GOT3 (cell line): Measurements from ENCODE around the gene RXRA.
"Not testable (repeated sequence)": the region's sequence is repeated elsewhere in the genome, so short reads cannot be mapped to it uniquely, and the experiment has no call there.

ENCODE experiments used
- DNase-seq: peaks from one replicate; lab custom pipeline; 2025; ENCODE audit warnings: mixed read lengths; lab: John Stamatoyannopoulos, UW

RXRA gene

DNA sequence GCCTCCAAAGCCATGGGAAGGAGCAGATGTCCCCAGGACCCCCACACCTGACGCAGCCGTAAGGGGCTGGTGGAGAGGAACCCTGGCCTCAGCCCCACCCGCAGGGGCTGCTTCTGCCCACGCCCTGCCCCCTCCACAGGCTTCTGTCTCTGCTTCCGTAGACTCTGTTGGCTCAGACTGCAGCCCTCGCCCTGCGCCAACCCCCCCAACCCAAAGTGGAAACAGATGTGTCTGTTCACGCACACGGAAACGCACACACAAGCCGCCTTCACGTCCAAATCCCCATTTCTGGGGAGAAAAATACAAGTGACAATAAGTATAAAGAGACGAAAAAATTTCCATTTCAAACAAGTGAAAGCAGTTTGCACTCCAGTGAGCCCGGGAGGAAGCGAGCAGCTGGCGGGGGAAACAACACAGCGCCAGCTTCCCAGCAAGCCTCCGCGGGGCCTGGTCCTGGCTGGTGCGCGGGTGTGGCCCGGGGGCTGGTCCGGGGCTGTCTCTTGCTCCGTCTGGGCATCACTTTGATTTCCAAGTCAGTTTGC, 32.6 kb upstream of the RXRA start:
- no peak for DNase-seq

DNA sequence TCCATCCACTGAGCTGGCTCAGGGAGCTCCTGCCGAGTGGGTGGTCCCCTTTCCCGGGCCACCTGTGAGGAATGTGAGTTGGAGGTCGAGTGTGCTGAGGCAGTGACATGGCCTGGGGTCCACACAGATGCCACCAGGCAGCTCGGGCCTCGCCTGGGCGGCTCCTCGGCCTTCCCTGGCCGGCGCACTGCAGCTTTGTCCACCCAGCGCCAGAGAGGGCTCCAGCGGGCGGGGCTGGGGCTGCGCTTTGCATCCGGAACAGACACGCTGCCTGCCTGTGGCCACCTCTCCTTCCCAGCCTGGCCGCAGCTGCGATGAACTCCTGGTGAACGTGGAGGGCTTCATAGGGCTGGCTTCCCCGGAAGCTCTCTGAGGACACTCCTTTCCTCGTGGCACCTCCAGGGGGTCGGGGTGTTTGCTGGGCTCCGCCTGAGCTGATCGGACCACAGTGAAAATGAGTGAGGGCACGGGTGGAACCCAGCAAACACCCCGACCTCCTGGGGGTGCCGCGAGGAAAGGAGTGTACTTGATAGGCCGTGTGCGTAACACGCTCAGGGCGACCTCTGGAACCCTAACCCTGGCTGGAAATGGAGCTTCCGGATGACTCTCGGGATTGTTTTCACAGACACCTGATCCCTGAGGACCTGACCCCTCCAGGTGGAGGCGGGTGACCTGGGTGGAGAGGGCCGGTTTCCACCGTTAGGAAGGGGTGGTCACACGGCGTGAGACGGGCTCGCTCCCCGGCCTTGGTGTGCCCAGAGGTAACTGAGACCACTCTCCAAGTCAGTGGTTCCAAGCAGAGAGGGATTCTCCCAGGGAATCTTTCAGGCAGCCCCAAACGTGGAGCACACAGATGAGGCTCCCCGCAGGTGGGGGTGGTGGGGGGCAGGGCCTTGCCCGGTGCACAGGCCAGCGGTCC, 31.8 kb upstream of the RXRA start:
- no peak for DNase-seq

DNA sequence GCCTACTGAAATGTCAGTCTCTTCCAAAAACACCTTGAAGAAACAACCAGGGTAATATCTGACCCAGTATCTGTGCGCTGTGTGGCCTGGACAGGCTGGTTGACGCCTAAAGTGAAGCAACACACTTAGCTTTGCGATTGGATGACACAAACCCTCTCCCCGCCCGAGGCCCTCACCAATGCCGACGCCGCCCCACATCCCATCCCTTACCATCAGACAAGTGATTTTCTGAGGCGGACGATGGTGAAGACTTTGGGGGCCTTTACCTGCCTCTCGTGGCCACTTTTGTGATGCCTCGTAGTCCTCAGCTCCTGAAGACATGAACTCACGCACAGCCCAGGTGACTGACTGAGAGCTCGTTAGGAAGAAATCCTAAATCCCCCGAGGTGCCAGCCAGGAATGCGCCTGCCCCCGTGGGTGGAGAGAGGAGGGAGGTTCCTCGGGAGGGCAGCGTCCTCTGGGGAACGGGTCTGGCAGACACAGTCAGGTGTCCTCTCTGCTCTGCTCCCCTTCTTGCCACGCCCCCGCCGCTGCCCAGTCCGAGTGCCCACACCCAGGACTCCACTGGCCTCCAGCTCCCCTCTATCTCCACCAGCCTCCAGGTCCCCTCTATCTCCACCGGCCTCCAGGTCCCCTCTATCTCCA, 31.0 kb upstream of the RXRA start:
- DNase-seq, result no peak

DNA sequence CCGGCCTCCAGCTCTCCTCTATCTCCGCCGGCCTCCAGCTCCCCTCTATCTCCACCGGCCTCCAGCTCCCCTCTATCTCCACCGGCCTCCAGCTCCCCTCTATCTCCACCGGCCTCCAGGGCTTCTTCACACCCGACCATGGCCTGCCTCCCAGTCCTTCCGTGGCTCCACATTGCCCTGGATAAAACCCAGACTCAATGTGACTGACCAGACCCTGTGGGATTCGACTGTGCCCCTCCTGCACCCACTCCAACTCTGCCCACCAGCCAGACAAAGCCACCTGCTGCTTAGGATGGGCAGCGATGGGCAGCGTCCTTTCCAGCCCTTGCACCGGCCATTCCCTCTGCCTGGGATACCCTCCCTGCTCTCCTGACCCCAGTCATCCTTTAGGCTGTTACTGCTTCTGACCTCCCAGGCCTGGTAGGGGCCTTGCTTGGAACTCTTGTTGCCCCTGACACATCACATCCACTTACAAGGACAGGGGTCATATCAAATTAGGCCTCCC, 30.5 kb upstream of the RXRA start:
- no peak for DNase-seq

DNA sequence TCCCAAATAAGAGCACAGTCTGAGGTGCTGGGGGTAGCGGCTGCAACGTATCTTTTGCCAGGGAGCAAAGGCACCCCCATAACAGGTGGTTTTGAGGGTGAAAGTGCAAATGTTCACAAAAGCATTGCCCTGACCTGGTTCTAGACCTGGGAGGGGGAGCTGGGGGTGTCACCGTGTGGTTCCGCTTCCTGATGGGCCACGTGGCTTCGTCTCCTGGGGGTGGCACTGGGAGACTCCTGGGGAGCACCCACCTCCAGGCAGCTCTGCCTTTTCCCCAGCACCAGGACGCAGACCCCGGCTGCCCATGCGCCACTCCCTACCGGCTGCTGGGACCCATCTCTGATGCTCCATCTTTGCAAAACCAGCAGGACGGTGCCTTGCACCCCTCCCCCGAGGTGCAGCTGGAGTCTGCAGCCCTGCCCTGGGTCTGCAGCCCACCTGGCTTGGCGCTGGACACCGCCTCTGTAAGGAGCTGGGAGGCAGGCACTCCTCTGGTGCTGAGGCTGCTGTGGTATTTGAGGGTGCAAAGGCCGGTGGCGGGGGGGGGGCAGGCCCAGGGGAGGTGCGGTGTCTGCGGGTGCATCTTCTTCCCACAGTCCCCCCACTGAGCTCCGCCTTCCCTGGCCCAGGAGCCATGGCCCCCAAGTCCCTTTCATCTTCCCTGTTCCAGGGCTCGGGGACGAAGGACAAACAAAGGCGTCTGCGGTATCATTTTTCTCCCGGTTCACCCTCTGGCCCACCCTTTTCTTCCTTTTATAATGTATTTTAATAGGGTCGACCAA, 29.8 kb upstream of the RXRA start:
- DNase-seq, result no peak

DNA sequence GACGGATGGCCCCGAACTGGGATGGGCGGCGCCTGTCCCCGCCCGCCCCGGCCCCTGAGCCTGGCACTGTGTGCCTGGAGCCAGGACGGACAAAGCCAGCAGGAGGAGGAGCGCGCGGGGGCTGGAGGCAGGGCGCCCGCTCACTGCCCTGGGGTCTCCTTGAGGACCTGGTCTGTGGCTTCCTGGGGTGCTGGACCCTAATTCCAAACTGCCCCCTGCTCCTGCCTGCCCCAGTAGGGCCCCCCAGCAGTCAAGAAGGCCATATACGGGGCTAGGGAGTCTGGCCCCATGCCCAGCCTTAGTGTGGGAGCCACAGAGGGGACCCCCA, 29.2 kb upstream of the RXRA start:
- no peak for DNase-seq

DNA sequence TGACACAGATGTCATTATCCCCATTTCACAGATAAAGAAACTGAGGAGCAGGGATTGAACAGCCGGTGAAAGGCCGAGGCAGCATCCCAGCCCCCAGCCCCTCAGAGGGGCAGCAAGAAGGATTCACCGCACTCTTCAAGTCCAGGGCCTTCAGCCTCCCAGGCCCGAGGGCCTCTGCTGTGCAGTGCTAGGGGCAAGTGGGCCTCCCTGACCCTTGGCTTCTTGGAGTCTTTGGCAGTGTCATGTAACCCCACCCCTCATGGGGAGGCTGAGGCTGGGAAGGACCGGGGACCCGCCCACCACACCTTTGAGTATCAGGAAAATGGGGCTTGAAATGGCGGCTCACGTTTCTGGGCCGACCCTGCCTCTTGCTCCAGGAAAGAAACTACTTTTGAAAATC, 28.7 kb upstream of the RXRA start:
- DNase-seq, result no peak

GRCh38 chr9:134298000-134298399, 28.3 kb upstream of the RXRA start:
- no peak for DNase-seq

GRCh38 chr9:134299068-134299467, 27.2 kb upstream of the RXRA start:
- DNase-seq, result no peak

DNA sequence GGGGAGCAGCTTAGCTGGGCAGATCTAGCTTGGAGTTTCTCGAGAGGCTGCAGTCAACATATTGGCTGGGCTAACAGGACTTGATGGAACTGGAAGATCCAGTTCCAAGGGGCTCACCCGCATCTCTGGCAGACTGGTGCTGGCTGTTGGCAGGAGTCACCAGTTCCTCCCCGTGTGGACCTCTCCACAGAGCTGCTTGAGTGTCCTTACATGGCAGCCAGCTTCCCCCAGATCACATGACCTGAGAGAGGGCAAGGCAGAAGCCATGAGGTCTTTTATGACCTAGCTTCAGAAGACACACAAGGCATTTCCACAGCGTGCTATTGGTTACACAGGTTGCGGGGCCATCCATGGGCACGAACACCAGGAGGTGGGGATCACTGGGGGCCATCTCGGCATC, 26.4 kb upstream of the RXRA start:
- DNase-seq, result no peak

GRCh38 chr9:134301387-134302129, 24.7 kb upstream of the RXRA start:
- no peak for DNase-seq

DNA sequence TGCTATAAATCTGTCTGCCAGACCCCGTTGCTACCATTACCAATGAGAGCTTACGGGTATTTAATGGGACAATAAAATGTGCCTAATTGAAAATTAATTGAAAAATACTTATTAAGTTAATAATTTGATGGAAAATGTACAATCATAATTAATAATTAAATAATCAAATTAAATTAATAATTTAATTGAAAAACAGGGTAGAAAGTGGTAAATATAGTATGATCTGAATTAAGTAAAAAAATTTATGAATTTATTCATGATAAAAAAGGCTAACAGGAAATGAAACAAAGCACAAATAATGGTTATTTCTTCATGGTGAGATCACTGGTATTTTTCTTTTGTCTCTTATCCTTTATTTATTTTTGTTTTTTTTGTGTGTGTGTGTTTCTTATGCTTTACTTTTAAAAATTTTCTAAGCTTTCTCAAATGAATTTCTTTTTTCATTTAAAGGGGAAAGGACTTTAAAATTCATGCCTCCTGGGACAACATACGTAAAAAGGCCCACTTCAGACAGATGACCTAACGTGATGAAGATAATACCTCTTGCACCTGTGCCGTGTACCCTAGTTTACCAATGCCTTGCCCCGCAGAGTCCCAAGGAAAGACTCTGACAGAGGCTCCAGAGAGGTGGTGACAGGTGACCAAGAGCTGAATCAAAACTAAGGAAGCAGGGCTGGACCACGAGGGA, 24.0 kb upstream of the RXRA start:
- DNase-seq, result no peak

- no peak for DNase-seq
These were observed 22.7 kb upstream of the RXRA start for GRCh38 chr9:134303601-134304000.

DNA sequence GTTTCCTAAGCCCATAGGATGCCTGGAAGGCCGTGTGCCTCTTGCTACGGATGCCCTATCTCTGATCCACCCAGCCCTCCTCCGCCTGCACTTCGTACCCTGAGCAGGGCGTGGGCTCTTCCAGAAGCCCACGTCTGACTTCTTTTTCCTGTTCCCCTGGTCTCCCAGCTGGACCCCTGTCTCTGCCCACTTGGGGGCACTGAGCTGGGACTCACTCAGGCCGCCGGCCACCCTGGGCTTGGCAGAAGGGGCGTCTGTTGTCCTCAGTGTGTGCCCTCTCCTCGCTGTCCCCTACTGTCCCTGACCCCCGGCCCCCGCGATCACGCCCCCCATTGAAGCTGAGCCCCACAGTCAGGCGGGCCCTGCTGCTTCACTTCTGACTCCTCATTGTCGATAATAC, 22.0 kb upstream of the RXRA start:
- DNase-seq, result no peak

- no peak for DNase-seq
These were observed 21.6 kb upstream of the RXRA start for GRCh38 chr9:134304690-134305089.

DNA sequence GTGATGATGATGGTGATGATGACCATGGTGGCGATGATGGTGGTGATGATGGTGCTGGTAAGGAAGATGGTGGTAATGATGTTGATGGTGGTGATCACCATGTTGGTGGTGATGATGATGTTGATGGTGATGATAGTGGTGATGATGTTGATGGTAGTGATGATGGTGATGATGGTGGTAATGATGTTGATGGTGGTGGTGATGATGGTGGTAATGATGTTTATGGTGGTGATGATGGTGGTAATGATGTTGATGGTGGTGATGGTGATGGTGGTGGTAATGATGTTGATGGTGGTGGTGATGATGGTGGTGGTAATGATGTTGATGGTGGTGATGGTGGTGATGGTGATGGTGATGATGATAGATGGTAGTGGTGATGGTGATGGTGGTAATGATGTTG, 20.7 kb upstream of the RXRA start:
- no peak for DNase-seq

- DNase-seq, result not testable (repeated sequence)
These were observed 20.2 kb upstream of the RXRA start for GRCh38 chr9:134306042-134306441.

DNA sequence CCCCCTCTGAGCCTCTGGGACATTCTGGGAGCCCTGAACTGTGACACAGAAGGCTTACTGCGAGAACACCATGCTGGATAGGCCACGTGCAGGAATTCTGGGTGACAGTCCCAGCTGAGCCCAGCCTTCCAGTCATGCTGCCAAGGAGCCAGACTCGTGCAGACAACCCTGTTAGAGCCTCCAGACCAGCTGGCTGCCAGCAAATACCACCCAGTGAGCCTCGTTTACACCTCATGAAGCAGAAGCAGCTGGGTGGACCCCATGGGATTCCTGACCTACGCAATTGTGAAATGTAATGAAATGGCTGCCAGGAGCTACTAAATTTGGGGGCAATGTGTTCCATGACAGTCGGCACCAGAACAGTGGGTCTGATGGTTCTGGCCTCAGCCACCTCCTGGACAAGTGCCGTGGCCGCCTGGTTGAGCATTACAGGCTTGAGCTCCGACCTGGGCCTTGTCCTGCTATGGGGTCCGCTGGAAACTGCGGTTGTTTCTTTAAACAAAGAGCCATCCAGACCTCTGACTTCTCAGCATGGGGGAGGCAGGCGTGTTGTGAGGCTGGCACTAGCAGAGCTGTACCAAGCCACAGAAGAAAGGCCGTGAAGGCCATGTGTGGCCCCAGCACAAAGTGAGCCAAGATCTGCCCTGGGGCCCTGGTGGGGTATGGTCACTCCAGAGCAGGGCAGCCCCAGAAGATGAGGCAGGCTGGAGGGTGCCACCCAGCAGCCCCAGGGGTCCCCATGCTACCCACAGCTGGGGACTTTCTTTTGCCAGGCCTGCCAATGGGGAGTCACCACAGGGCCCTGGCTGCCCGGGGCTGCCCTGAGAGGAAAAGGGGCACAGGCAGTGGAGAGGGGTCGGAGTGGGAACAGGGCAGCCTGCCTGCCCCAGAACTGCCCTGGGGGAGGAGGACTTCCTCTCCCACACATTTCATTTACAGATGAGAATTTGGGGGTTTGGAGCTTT, 19.3 kb upstream of the RXRA start:
- no peak for DNase-seq

- DNase-seq, result no peak
These were observed 18.3 kb upstream of the RXRA start for GRCh38 chr9:134307674-134308638.
